K562 (cell line): Measurements from ENCODE around the gene SDR42E2. TPM values are rescaled to one million over a fixed set of nuclear protein-coding genes. Genes with fewer than 3 reads are reported as not detected.
A peak's percentile ranks its signal among the peaks of the same experiment; 100 is the strongest.

Experiments
- ATAC-seq: fragments of 200-7000 bp; cut with Tn5 transposase; 3 replicates; pipeline ENCODE4 v1.9.1; 2020; ENCODE audit warnings: moderate library complexity
- BruUV-seq: library from RNA; stranded (reverse); fragments of 400-500 nt; replicated peaks from 2 replicates; lab custom pipeline; 2021; lab: Mats Ljungman, UMichigan
- CTCF ChIA-PET: fragments of 300-600 bp; formaldehyde crosslinking; extraction: SDS; loops from one replicate; lab custom pipeline; 2021; ENCODE audit warnings: low intra/inter-chr PET ratio; lab: Yijun Ruan, JAX
- POLR2A ChIA-PET: fragments of 300-600, 350-650 bp; sonication (Branson Sonifier 250); formaldehyde crosslinking; extraction: SDS; loops from one replicate; lab custom pipeline; 2021; ENCODE audit warnings: antibody characterized with exemption, inconsistent platforms; lab: Yijun Ruan, JAX
- DNase-seq, 4 experiments: peaks; one replicate each; pipeline versions ENCODE4 v3.0.0 to v3.0.0-alpha.2; 2011 to 2018; ENCODE audit warnings: low spot score in 3 of 4, mixed read lengths in 3 of 4; ENCODE audit errors: extremely low read depth in 1 of 4
- FAIRE-seq: peaks from 2 replicates; lab custom pipeline; 2011; peaks lifted over from hg19 to GRCh38; lab: Jason Lieb, UNC
- H2AFZ ChIP-seq: 2 replicates; pipeline ENCODE4 v1.6.0; 2011; ENCODE audit warnings: low read depth, low read length, control low read depth, inconsistent platforms
- H3K27ac ChIP-seq: fragments of 200-600 bp; 3 replicates; pipeline ENCODE4 v1.8.0; 2011; ENCODE audit warnings: low read depth, mild to moderate bottlenecking, control low read depth, inconsistent platforms, low read length, moderate library complexity, mixed read lengths; ENCODE audit errors: extremely low read depth
- H3K27me3 ChIP-seq, 2 experiments: fragments of 300-600 bp in 1 of 2; 2 replicates in 1 of 2; 3 replicates in 1 of 2; pipeline versions ENCODE4 v1.6.0 to v1.8.0; 2011; ENCODE audit warnings: inconsistent platforms in 2 of 2, low read length in 2 of 2, mild to moderate bottlenecking in 1 of 2, mixed read lengths in 1 of 2, moderate library complexity in 1 of 2; ENCODE audit not compliant: control insufficient read depth in 2 of 2, insufficient read depth in 2 of 2
- H3K36me3 ChIP-seq: fragments of 300-600 bp; 3 replicates; pipeline ENCODE4 v1.8.0; 2011; ENCODE audit warnings: mild to moderate bottlenecking, low read length, inconsistent platforms; ENCODE audit not compliant: control insufficient read depth, insufficient read depth
- H3K4me1 ChIP-seq, 2 experiments: fragments of 200-600 bp in 1 of 2; replicated peaks in 1 of 2; 2 replicates in 1 of 2; 3 replicates in 1 of 2; pipeline versions ENCODE4 v1.5.1 to v1.8.0; 2011; ENCODE audit warnings: inconsistent platforms in 2 of 2, low read length in 2 of 2, mild to moderate bottlenecking in 1 of 2, mixed read lengths in 1 of 2, moderate library complexity in 1 of 2; ENCODE audit not compliant: control insufficient read depth in 2 of 2, insufficient read depth in 2 of 2
- H3K4me2 ChIP-seq: 2 replicates; pipeline ENCODE4 v1.6.1; 2011; ENCODE audit warnings: low read length, control low read depth, inconsistent platforms, mixed read lengths; ENCODE audit not compliant: insufficient read depth
- H3K4me3 ChIP-seq: fragments of 200-600 bp; sonication (generic), shearing (Covaris generic); 2 replicates; pipeline ENCODE4 v1.5.1; 2016; ENCODE audit warnings: control low read depth, inconsistent platforms
- H3K79me2 ChIP-seq: fragments of 200-600 bp; 3 replicates; pipeline ENCODE4 v1.8.0; 2011; ENCODE audit warnings: low read length, inconsistent platforms; ENCODE audit not compliant: control insufficient read depth, insufficient read depth
- H3K9ac ChIP-seq, 2 experiments: 2 replicates each; pipeline versions ENCODE4 v1.6.0 to v1.6.1; 2011; ENCODE audit warnings: low read depth in 2 of 2, low read length in 2 of 2, control low read depth in 1 of 2, inconsistent platforms in 1 of 2, mild to moderate bottlenecking in 1 of 2, mixed read lengths in 1 of 2; ENCODE audit not compliant: insufficient read depth in 1 of 2
- H3K9me1 ChIP-seq: one replicate; pipeline ENCODE4 v1.6.0; 2011; ENCODE audit warnings: inconsistent platforms, mild to moderate bottlenecking, low read length, moderate library complexity; ENCODE audit not compliant: control insufficient read depth, insufficient read depth
- H3K9me3 ChIP-seq: replicated peaks from 2 replicates; pipeline ENCODE4 v1.5.1; 2011; ENCODE audit warnings: low read depth, low read length, inconsistent platforms; ENCODE audit not compliant: control insufficient read depth, insufficient read depth
- H4K20me1 ChIP-seq: replicated peaks from 2 replicates; pipeline ENCODE4 v1.6.1; 2011; ENCODE audit warnings: low read length, inconsistent platforms, mixed read lengths; ENCODE audit not compliant: control insufficient read depth, insufficient read depth
- ATF1 ChIP-seq, 2 experiments: fragments of 450-650 bp in 1 of 2; IDR thresholded peaks; 2 replicates each; pipeline ENCODE4 v1.6.1; 2016; ENCODE audit warnings: missing compliant biosample characterization in 1 of 2, missing genetic modification characterization in 1 of 2
- CXXC5 ChIP-seq: fragments of 250-450 bp; sonication (Bioruptor Pico); IDR thresholded peaks from 2 replicates; pipeline ENCODE4 v1.8.0; 2022; ENCODE audit warnings: inconsistent platforms, mild to moderate bottlenecking, moderate library complexity
- FOXP1 ChIP-seq: sonication (generic); formaldehyde crosslinking; IDR thresholded peaks from 2 replicates; pipeline ENCODE4 v1.8.0; 2022; ENCODE audit warnings: mild to moderate bottlenecking, missing genetic modification reagents
- NBN ChIP-seq: fragments of 450-650 bp; IDR thresholded peaks from 2 replicates; pipeline ENCODE4 v1.6.1; 2016; ENCODE audit warnings: low read depth, mild to moderate bottlenecking
- TCF15 ChIP-seq: fragments of 250-450 bp; sonication (Bioruptor Pico); IDR thresholded peaks from 2 replicates; pipeline ENCODE4 v1.8.0; 2022; ENCODE audit warnings: moderate library complexity, mild to moderate bottlenecking, inconsistent platforms
- ZBTB40 ChIP-seq, 2 experiments: fragments of 450-650 bp in 1 of 2; sonication (generic) in 1 of 2; formaldehyde crosslinking in 1 of 2; IDR thresholded peaks; 2 replicates each; pipeline versions ENCODE4 v1.7.1 to v1.9.0; 2016 to 2022; ENCODE audit warnings: inconsistent platforms in 1 of 2, mild to moderate bottlenecking in 1 of 2, missing genetic modification reagents in 1 of 2
- WGBS: fragments of 100-300 bp; shearing (Covaris generic); methylation state at CpG from one replicate; pipeline ENCODE4 v1.1.6; 2016; ENCODE audit warnings: low coverage, mixed read lengths; ENCODE audit not compliant: insufficient coverage; ENCODE audit errors: missing lambda C conversion rate; 5-methylcytosine and 5-hydroxymethylcytosine counted together
- in situ Hi-C: fragments of 300-500 bp; cut with MboI; formaldehyde crosslinking; loops from 4 replicates; pipeline ENCODE4 v1.15.0; 2018; ENCODE audit warnings: inconsistent platforms, mixed read lengths
- intact Hi-C: fragments of 100-400 bp; cut with micrococcal nuclease; formaldehyde crosslinking; loops from 2 replicates; pipeline ENCODE4 v1.14.2; 2022
- polyA plus RNA-seq, 8 experiments: library from polyadenylated mRNA; depleted of rRNA in 4 of 8; stranded (reverse) in 5 of 8; unstranded in 3 of 8; fragments of >200 nt; fragmentation: Nextera tagmentation in 2 of 8; fragmentation: Illumina TruSeq in 1 of 8; extraction: Ambion mirVana in 2 of 8; extraction: Trizol in 1 of 8; gene quantifications; 2 replicates each; pipeline versions ENCODE4 v1.2.1 to v1.2.3, GENCODE V29; 2011 to 2014; ENCODE audit warnings: inconsistent platforms in 1 of 8, missing spikeins in 1 of 8
- total RNA-seq, 7 experiments: library from RNA; depleted of rRNA in 6 of 7; stranded (reverse); fragments of >200 nt in 6 of 7; fragmentation: Illumina TruSeq in 2 of 7; extraction: Trizol in 2 of 7; gene quantifications; 2 replicates each; pipeline versions ENCODE4 v1.2.1 to v1.2.3, GENCODE V29; 2011 to 2021; ENCODE audit warnings: low replicate concordance in 1 of 7
- TF ChIP-seq, protein P1 (sequence below): fragments of 250-450 bp; sonication (Bioruptor Pico); IDR thresholded peaks from 2 replicates; pipeline ENCODE4 v1.9.0; 2021; ENCODE audit warnings: mild to moderate bottlenecking, inconsistent platforms

Gene SDR42E2
- total and polyA plus RNA-seq, 9 of the 15 experiments (the other 6 are each of a cell fraction or from before 2014, with no cell fraction given) = 0.03 to 0.07 (median 0.04) TPM; not detected in 4

GRCh38 chr16:22151246-22151998 is 10.9 kb upstream of the SDR42E2 start:
- no peaks in the 10 kb centered on the region for H3K9me1 ChIP-seq
- H3K79me2 ChIP-seq = no peaks in the 10 kb centered on the region
- DNase-seq = no peak
- in situ Hi-C loops (no loop called here), intact Hi-C loops (no loop called here)
- H2AFZ ChIP-seq = no peak overlapping the region
- FAIRE-seq = no peak
- no peaks in the 10 kb centered on the region for H4K20me1 ChIP-seq
- H3K4me3 ChIP-seq = no peak overlapping the region
- WGBS = 7% methylated on average over 7 of the region's 7 CpGs
- TF ChIP-seq NBN = no peak
- no peak for TF ChIP-seq TCF15 (CRISPR knock-in tag)
- TF ChIP-seq ZBTB40 (IDR thresholded peaks at IDR 0.05) = peak; percentile 81
- peak; percentile 50; the same call in 1 of the 2 replicates for TF ChIP-seq ZBTB40 (CRISPR knock-in tag; IDR thresholded peaks at IDR 0.05)
- TF ChIP-seq ATF1 (CRISPR knock-in tag; IDR thresholded peaks at IDR 0.05) = no peak
- TF ChIP-seq ATF1 (tag; IDR thresholded peaks at IDR 0.05) = no peak
- TF ChIP-seq, protein P1, sequence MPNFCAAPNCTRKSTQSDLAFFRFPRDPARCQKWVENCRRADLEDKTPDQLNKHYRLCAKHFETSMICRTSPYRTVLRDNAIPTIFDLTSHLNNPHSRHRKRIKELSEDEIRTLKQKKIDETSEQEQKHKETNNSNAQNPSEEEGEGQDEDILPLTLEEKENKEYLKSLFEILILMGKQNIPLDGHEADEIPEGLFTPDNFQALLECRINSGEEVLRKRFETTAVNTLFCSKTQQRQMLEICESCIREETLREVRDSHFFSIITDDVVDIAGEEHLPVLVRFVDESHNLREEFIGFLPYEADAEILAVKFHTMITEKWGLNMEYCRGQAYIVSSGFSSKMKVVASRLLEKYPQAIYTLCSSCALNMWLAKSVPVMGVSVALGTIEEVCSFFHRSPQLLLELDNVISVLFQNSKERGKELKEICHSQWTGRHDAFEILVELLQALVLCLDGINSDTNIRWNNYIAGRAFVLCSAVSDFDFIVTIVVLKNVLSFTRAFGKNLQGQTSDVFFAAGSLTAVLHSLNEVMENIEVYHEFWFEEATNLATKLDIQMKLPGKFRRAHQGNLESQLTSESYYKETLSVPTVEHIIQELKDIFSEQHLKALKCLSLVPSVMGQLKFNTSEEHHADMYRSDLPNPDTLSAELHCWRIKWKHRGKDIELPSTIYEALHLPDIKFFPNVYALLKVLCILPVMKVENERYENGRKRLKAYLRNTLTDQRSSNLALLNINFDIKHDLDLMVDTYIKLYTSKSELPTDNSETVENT (CRISPR knock-in tag) = no peak
- TF ChIP-seq CXXC5 (CRISPR knock-in tag) = no peak
- TF ChIP-seq FOXP1 (CRISPR knock-in tag) = no peak
- H3K4me1 ChIP-seq = no peaks in the 10 kb centered on the region
- H3K27ac ChIP-seq = no peak overlapping the region
- no peak overlapping the region for H3K4me2 ChIP-seq
- ChIA-PET CTCF (no interaction called here), POLR2A (no interaction called here)
- no TSS peak for BruUV-seq
- ATAC-seq = no peak
- peaks cover 25 to 74% of the 10 kb centered on the region in 2 experiments for H3K27me3 ChIP-seq
- no peaks in the 10 kb centered on the region for H3K36me3 ChIP-seq
- H3K9ac ChIP-seq = no peak overlapping the region
- no peaks in the 10 kb centered on the region for H3K9me3 ChIP-seq
